HG02943 (cell line): ENCODE results near the gene BACE2.

Source experiments
- ATAC-seq: cut with Tn5 transposase; IDR thresholded peaks from one replicate; pipeline ENCODE4 v1.9.1; 2021; ENCODE audit warnings: mild to moderate bottlenecking, low read depth, moderate library complexity; ENCODE audit not compliant: unreplicated experiment

BACE2 gene

DNA sequence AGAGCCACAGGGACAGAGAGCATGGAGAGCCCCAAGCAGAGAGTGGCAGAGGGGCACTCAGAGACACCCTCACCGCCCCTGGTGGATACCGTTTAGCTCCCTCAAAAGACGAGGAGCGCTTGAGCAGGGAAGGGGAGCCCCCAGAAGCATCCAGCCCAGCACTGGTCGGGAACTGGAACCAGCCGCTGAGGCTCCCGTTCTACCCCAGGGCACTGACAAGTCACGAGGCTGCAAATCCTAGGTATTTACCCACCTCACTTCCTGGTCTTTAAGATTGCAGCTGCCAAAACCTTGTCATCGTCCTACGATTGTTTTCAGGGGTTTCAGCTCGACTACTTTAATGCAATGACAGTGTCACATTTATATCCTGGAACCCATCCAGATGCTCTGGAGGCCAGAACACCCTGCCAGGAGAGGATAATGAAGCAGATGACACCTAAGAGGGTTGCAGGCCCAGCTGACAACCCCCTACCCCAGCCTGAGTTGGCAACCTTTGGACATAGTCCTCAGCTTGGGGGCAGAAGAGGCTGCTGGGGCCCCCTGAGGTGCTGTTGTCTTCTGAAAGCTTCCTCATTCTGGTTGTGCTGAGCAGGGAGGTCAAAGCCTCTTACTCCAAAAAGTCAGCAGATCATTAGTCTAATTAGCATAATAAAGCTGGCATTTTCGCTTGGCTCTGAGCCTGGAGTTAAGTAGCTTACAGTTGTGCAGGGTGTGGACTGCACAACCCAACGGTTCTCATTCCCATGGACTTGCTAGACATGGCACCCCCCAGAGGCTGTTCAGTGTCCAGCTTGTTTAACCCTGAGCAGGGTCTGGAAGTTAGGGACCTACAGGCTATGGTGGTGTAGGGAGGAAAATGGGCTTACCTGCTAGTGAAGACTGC, 20.6 kb upstream of the BACE2 start:
- no peak for ATAC-seq

- no peak for ATAC-seq
Observed at GRCh38 chr21:41147979-41148355, 20.0 kb upstream of the BACE2 start.

DNA sequence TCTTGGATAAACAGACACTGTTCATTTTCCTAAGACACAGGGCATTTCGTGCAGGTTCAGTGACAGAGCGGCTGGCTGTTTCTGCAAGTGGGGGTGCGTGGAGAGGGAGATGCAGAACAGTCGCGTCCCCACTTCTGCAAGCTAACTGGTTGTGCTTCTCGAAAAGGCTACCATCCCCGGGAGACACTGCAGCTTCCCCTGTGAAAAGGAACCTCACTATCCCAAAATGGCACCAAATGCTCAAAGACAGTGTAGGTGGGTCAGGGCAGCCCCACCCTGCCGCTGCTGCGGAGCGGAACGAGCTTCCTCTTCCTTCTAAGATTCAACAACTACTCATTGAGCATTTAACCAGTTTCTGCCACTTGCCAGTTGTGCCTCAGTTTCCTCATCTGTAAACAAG, 19.2 kb upstream of the BACE2 start:
- no peak for ATAC-seq

GRCh38 chr21:41149199-41149598, 18.8 kb upstream of the BACE2 start:
- ATAC-seq, result no peak

GRCh38 chr21:41152147-41152546, 15.8 kb upstream of the BACE2 start:
- no peak for ATAC-seq

DNA sequence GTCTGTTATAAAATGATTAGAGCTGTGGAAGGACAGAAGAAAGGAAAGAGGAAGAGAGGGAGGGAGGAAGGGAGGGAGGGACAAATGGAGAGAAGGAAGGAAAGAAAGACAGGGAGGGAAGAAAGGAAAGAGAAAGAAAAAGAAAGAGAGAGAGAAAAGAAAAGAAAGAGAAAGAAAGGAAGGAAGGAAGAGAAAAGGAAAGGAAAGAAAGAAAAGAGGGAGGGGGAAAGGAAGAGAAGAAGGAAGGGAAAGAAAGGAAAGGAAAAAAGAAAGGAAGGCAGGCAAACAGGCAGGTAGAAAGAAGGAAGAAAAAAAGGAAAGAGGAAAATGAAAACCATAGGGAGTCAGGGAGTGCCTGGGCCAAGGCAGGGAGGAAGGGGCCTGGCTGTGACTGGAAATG, 14.5 kb upstream of the BACE2 start:
- no peak for ATAC-seq

GRCh38 chr21:41156142-41156541, 11.8 kb upstream of the BACE2 start:
- ATAC-seq, result no peak

- no peak for ATAC-seq
Observed at GRCh38 chr21:41158026-41158425, 9.9 kb upstream of the BACE2 start.

DNA sequence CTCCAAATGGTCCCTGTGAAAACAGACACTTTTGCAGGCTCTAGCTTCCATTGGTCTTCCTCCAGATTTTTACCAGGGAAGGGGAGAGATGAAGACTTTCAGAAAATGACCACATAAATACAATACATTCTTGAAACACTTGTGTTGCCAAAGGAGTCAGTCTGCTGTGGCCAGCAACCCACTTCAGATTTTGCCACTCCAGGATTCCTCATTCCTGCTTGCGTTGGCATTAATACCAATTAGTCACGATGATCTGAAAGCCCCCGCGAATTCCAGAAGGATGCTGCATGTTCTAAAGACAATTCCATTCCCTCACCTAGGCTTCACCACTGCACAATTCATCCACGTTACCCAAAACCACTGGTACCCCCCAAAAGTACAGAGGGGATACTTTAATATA, 7.9 kb upstream of the BACE2 start:
- ATAC-seq, result no peak

DNA sequence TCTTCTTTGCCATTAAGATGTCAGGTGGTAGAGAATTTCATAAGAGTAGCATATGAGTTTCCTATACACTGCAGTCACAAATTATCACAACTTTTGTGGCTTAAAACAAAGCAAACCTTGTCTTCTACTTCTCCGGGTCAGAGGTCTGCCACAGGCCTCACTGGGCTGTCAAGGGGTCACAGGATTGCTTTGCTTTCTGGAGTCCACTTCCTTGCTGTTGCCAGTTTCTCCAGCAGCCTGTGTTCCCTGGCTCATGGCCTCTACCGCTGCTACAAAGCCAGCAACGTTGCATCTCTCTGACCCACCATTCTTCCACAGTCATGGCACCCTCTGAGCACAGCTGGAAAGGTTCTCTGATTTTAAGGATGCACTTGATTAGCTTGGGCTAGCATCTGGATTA, 6.5 kb upstream of the BACE2 start:
- no peak for ATAC-seq

DNA sequence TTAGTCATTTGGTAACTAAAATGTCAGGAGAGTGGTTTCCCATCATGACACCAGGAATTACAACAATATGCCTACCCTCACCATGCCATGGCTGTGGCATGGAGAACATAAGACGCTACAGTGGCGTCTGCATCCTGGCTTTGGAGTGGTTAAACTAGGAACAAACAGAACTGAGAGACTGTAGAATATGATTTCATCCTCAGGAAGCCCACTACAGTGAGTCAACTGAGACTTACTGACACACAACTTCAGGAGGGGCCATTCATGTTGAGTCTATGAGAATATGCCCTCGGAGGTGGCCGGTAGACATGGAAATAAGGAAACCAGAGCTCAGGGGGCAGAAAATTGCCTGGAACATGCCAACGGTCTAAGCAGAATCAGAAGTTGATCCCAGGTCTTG, 5.9 kb upstream of the BACE2 start:
- no peak for ATAC-seq

DNA sequence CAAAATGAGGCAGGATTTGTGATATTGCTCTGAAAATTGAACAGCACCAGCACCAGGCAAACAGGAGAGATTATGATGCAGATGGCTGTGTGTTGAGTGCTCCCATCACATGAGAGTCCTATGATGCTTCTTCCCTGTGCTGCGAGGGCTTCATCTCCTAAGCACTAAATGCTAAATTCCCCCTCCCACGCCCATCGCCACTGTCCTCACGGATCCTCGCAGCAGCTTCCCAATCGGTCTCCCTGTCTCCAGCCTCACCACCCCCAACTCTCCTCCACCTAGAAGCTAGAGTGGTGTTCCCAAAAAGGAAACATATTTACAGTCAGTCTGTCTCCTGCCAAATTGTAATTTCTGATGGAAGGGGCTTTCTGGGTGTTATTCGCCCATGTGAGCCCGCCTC, 4.9 kb upstream of the BACE2 start:
- ATAC-seq, result no peak

DNA sequence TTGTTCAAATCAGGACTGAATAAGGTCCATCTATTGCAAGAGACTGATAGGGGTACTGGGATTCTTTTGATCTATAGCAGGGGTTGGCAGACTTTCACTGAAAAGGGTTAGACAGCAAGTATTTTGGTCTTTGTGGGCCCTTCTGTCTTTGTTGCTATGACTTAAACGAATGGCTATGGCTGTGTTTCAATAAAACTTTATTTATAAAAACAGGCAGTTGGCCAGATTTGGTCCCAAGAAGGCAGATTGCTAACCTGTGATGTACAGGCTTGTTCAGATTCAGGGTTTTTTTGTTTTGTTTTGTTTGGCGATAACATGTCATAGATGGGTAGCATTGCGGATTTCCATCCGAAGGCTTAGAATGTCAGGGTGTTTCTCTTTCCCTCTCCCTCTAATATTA, 3.9 kb upstream of the BACE2 start:
- no peak for ATAC-seq

DNA sequence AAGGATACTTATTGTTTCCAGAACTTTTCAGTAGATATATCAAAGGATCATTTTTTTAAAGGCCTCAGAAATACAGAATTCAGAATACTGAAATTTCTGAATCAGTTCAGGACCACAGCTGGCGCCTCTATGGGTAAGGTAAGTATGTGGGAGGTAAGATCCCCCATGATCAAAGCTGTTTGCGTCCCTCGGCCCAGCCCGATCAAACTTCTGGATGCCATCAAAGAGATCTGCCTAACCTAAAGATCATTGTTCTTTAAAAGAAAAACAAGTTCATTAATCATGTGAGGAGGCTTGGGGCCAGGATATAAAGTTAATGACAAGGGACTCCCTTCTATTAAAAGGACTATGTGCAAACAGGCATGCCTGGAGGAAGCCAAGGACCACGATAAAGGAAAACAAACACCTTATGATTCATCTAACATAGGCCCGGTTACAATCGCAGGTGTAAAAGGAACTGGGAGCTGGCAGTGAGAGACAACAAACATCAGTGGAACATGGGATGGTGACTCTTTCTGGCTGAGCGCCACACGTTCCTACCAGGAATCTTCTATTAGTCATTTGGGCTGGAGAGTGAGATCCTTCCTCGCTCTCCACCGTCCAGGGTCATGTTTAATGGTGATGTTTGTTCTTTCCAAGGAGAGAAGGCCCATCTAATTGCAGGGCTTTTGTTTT, 2.8 kb upstream of the BACE2 start:
- no peak for ATAC-seq

DNA sequence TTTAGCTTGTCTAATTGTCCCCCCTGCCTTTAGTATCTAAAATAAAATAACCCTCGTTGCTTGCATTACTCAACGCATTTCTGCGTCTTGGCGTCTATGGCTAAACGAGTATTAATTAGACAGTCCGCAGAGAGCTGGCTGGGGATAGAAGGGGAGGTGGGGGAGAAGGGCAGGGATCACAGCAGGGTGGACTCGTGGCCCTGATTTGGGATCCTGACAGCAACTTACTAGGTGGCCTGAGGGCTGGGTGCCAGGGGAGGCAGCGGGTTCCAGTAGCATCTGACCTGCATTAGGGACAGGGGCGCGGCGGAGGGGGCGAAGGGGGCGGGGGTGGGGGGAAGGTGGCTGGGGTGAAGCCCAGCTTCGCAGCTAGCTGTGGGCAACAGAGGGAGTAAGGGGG, 1.1 kb upstream of the BACE2 start:
- no peak for ATAC-seq

DNA sequence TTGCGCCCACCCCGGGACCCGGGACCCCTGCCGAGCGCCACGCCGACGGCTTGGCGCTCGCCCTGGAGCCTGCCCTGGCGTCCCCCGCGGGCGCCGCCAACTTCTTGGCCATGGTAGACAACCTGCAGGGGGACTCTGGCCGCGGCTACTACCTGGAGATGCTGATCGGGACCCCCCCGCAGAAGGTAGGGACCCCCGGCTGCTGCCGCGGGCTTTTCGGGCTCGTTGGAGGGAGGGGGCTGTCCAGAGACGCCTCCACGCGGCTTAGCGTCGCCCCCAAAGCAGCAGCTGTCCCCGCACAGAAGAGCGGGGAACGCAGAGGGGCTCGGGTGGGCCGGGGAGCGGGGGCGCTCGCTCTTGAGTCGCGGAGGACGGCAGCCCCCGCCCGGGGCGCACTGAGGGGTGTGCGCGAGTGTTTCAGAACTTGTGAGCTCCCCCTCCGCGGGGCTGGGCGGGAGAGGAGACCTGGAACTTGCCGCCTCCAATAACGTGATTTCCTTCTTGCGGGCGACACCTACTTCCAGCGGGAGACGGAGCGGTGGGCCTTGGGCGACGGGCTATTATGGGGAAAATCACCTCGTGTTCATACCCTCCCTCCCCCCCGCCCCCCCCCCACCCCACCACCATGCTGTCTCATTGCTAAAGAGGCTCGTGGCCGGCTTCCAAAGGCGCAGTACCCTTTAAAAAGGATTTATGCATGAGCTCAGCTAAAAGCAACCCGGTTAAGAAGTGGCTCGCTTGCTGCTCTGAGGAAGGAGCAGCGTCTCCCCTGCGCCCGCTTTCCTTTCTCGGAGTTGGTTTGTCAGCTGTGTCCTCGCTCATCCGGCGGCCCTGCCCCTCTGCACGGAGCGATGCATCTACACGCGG, 664 bp downstream of the BACE2 start:
- no peak for ATAC-seq

GRCh38 chr21:41169258-41169576, 1.3 kb downstream of the BACE2 start:
- ATAC-seq, result no peak

DNA sequence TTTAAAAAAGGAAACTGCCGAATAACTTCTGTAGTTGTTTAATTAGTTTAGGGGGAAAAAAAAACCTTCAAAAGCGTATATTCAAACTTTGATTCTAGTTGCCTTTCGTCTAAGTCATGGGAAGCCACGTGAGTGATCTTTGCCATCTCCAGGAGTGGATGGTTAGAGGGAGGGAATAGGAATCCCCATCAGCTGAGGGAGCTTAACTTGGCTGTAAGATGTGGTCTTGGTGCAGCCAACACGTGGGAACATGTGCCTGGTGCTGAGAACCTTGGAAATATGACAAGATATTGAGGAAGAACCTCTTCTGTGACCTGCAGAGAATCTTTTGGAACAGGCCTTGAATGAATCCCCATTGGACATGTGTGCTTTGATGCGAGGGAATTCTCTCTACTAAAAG, 1.7 kb downstream of the BACE2 start:
- ATAC-seq, result no peak

GRCh38 chr21:41170442-41170841, 2.5 kb downstream of the BACE2 start:
- no peak for ATAC-seq

GRCh38 chr21:41170859-41171609, 3.1 kb downstream of the BACE2 start:
- ATAC-seq, result no peak

DNA sequence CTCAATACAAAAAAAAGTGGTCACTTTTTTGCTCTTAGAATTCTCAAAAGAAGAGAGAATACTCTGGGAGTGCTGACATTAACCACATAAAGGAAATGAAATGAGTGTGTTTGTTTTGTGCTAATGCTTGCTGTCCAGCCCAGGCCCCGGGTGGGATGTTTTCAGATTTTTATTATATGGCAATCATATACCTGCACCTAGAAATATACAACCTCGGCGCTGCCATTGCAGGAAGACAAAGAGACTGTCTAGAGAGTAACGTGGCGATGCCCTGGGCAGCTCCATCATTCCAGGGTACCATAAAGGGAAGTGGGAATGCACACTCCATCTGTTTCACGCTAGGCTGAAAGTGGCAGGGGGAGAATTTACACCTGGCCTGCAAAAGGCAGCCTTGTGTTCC, 7.1 kb downstream of the BACE2 start:
- no peak for ATAC-seq
